GM04504 (cell line): ENCODE measurements around the gene NUP93.

Source experiments
- DNase-seq: peaks from one replicate; pipeline ENCODE4 v3.0.0-alpha.2; 2012; ENCODE audit warnings: low read depth

The NUP93 gene

DNA sequence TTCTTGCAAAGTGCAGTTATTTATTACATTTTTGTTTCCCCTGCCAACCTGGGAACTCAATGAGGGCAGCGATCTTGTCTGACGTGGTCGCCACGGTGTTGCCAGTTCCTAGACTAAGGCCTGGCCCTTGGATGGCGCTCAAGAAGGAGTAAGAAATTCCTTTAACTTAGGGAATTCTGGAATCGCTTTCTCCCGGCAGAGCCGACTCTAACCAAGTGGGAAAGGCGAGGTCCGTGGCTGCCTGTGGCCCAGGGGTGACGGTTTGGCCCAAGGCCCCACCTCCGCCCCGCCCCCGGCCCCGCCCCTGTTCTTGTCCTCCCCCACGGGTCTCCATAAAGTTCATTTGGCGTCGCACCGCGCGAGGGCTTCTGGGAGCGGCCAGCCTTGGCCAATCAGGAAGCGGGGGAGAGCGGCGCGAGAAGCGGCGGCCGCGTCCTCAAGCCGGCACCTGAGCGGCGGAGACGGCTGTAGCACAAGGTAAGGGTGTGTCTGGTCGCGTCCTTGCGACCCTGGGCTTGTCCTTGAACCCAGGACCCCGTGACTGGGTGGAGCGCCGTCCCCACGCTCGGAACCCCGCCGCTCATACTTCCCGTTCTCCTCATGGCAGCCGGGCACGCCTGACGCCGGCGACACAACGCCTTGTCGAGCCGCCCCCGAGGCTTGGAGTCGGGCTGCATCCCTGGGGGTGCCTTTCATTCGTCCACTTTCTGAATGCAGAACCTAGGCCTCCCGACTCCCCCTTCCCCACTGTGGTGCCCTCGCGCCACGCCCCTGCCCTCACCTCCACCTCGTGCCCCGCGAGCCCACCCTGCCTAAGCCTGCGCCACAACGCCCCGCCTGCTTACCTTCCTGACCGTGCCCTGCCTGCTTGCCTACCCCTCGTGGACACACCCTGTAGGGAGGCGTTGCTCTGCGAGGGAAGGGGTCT lies at the start of gene NUP93:
Gene NUP93 (plus strand): TSS at position 395 of the 928 bp plus-strand sequence. CDS start 18,119 bp downstream, outside the sequence.
- peak; percentile 87 for DNase-seq

DNA sequence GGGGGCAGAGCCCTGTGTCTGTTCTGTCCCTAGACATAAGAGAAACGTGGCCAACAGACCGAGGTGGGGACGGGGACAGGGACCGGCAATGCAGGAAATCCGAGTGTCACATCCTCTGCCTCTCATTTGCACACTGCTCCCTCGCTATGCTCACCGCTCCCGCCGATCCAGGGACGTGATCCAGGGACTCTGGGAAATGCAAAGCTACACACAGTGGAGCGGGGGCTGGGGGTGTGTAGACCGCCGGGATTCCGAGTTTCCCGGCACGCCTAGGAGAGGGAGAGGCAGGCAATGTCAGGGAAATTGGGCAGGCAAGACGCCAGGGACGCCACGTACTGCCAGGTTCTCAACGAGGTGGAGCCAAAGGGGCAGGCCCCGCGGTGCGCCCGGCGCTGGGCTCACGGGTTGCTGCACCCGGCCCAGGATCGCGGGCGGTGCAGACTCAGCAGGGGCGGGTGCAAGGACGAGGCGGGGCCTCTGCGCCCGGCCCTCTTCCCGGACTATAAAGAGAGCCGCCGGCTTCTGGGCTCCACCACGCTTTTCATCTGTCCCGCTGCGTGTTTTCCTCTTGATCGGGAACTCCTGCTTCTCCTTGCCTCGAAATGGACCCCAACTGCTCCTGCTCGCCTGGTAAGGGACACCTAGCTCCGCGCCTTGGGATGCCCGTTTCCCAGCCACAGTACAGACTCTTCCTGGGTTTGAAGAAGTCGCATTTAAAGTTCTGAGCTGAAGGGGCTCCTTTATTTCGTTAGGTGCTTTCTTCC lies 47.8 kb upstream of the NUP93 start, which contains the start of gene MT1X:
Gene MT1X (plus strand): TSS at position 532 of the 764 bp plus-strand sequence. CDS start 71 bp downstream, at position 603.
- DNase-seq = peak; percentile 73

DNA sequence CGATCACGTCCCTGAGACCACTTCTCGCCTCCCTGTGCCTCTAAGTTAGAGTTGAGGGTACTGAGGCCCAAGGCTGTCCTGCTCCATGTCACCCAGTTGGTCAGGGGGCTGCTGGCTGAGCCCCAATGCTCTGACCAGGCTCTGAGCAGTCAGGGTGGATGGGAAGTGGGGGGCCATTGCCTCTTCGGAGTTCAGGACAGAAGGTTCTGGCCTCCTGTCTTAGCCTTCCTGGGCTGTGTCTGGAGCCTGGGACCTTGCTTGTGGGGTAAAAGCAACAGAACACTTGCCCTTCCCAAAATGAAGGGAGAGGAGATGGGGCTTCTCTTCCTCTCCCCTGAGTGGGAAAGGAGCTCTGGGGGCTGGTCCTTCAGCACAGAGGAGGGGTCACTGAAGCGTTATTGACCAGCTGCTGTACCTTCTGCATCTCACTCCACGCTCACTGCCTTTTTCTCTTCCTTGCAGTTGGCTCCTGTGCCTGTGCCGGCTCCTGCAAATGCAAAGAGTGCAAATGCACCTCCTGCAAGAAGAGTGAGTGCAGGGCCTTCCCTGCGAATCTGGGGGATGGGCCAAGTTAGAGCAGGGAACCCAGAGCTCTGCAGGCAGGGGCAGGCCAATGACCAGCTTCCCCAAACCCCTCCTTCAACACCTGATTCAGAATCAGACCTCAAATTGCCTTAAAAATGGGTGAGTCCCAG lies 47.1 kb upstream of the NUP93 start:
- DNase-seq = no peak

DNA sequence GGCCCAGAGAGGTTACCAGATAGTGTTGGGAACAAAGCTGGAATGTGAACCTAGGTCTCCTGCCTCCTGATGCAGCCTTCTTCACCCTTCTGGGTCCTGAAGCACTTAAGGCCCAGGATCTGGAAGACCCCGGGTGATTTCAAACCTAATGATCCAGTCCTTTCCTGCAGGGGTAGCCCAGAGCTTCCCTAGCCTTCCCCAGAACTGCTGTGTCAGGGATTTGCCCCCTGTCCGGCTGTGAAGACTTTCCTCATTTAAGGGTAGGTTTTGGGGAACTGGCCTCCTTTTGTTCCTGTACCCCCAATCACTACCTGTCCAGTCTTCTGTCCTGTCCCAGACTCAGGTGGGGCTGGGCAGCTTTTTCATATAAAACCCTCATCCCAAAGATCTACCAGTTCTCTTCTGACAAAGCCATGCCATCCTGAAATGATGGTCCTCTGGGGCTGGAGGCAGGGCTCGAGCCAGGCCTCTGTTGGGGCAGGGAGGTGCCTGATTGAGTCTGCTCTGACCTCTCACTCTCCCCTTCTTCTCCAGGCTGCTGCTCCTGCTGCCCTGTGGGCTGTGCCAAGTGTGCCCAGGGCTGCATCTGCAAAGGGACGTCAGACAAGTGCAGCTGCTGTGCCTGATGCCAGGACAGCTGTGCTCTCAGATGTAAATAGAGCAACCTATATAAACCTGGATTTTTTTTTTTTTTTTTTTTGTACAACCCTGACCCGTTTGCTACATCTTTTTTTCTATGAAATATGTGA lies 46.3 kb upstream of the NUP93 start:
- no peak for DNase-seq

DNA sequence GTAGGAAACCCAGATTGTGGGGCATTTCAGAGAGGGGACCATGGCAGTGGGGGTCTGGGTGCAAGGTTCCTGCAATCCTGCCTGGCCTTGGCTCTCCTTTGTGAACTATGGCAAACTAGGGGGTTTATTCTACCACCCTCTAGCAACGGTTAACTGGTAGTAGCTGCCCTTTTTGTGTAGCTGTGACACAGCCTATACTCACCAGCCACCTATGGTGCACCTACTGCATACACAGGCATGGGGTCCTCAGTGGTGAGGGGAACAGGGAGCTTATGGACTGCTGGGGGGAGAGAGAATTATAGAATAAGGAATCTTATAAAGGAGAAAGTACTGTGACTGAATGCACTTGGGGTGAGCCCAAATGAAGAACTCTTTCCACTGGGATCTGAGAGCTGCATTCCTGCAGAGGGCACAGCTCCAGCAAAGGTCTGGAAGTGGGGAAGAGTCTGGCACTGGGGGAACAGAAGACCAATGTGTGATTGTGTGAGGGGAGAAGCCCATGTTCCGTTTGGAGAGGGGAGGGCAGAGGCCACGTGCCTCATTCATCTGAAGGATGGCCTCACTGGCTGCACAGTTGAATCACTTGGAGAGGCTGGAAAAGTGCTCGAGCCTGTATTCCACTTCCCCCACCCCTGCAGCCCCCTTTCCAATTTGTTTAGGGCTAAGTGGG lies 45.5 kb upstream of the NUP93 start:
- DNase-seq = no peak

DNA sequence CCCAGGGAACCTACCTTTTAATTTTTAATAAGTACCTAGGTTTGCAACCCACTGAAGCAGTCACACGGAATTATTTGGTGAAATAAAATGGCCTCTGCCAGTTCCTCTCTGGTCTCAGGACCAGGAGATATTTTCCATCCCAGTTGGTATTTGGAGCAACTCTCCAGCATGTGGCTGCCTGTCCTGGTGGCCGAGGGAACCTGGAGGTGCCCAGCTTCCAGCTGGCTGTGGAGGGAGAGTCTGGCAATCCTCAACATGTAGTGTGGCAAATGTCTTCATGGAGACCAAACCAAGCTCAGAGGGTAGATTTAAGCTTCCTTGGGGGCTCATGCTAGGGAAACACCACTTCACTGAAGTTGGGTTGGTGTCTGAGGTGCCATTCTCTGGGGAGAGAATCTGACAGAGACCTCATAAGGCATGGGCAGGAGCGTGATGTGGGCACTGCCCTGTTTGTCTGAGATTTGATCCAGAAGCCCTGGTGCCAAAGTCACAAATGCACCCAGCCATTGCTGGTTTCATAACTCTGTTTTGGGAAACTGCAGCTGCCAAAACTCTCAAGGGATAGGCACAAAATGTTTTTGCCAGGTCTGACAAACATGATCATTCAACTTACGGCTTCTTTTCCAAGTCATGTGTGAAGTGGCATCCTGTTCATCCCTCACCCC lies 44.9 kb upstream of the NUP93 start:
- no peak for DNase-seq

DNA sequence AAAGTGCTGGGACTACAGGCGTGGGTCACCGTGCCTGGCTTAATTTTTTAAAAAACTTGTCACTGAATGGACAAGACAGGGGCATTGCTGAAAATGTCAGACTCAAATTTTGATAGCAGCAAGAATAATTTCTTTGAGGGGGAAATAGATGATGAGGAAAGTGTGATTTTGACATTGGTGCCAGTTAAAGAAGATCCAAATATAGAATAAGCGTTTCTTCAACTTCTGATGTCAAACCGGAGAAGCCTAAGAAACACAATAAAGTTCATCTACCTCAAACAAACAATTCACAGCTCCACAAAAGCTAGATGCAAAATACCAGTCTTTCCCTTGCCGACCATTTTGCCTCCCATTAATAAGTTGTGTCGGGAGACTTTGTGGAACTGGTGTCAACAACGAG lies 43.2 kb upstream of the NUP93 start:
- DNase-seq = no peak

DNA sequence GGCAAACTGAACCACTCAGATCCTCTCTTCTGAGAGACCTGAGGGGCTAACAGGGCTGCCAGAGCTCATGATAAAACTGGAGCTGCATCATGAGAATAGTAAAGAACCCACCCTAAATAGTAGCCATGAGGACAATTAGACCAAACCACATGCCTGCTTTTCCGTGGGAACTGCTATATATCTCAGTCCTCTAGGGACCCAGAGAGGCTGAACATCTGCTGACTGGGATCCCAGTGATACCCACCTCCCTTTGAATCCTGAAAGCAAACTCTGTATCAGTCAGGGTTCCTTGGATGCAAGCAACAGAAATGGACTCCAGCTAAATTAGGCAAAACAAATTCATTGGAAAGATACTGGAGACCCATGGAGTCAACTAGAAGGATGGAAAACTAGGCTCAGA lies 41.2 kb upstream of the NUP93 start:
- no peak for DNase-seq

DNA sequence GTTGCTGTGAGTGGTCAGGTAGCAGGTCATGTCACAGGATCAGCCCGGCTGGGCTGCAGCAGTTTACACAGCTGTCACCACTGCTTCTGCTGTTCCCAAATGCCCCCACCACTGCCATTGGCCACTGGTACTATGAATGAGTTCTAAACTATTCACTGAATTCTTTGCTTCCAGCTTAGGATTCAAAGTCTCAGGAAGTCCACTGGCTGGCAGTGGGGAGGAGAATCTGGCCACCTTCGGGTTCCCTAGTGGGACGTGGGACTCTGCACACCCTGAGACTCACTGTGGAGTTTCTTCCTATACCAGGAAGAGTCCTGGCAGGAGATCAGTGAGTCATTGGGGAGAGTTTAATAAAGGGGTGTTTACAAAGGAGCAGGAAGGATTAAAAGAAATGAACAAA lies 40.8 kb upstream of the NUP93 start:
- DNase-seq = no peak

DNA sequence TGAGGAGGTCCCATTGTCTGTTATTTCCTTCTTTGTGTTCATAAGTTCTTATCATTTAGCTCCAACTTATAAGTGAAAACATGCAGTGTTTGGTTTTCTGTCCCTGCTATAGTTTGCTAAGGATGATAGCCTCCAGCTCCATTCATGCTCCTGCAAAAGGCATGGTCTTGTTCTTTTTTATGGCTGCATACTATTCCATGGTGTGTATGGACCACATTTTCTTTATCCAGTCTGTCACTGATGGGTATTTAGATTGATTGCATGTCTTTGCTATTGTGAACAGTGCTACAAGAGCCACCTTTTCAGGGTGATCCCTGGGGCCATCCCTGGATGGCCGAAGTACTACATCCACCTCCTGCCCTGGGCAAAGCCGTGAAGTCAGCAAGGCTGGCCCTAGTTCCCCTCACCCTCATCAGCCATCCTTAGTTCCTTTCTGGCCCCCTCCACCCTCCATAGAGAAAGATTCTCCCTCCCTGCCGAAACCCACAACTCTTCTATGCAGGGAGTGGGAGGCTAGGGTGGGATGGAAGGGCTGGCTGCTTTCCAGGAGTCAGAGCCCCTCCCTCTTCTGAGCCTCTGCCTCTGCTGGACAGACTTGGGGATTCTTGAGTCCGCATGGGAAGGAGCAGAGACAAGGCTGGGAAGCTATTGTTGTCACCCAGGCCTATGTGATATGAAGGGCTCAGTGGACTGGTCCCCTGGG lies 39.4 kb upstream of the NUP93 start:
- no peak for DNase-seq

DNA sequence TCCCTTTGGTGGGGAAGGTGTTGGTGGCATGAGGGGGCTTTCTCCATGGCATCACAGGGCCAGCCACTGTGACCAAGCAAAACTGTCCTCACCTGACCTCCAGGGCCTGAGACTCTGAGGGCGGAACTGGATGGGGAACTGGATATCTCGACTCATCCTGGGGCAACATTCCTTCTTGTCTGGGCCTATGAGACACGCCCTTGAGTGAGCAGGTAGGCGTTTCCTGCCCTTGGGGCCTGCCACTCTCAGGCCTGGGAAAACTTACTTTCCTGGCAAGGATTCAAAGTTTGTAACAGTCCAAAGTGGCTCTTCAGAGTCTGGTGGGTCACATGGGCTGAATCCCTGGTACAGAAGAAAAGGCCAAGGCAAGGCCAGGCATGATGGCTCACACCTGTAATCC lies 38.0 kb upstream of the NUP93 start:
- DNase-seq = no peak

DNA sequence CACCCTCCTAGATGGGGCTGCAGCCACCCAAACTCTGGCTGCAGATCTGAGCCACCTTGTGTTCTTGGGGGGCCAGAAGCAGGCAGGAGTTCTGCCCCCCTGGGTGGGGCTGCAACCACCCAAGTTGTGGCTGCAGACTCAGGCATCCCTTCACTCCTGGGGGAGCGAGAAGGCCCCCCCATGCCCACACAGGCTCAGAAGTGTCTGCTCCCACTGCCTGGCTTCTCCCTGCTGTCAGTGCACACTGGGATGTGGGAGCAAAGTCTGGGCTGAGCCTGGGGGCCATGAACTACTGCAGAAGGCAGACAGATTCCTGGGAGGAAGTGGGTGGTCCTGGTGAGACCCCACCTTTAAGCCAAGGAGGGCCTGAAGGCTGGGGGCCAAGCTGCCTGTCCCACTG lies 34.7 kb upstream of the NUP93 start:
- no peak for DNase-seq

DNA sequence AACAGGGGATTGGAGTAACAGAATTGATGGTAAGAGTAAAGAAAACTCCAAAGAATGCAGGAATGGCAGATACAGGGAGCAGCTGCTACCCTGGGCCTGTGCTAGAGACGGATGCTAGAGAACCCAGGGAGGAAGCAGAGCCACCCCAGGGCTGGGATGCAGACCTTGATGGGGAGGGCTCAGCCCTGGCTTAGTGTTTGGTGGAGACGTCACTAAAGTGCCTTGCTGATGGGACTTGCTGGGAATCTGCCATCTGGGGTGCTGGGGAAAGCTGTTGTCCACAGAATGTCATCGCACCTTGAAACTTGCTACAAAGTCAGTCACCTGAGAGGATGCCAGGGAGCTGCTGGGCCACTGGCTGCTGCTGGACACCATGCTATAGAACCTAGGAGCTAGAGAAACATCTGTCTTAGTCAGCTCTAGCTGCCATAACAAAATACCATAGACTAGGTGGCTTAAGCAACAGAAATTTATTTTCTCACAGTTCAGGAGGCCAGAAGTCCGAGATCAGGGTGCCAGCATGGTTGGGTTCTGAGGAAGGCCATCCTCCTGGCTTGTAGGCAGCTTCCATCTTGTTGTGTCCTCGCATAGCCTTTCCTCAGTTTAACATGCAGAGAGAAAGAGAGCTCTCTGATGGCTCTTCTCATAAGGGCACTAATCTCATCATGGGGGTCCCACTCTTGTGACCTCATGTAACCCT lies 32.3 kb upstream of the NUP93 start:
- DNase-seq = no peak

DNA sequence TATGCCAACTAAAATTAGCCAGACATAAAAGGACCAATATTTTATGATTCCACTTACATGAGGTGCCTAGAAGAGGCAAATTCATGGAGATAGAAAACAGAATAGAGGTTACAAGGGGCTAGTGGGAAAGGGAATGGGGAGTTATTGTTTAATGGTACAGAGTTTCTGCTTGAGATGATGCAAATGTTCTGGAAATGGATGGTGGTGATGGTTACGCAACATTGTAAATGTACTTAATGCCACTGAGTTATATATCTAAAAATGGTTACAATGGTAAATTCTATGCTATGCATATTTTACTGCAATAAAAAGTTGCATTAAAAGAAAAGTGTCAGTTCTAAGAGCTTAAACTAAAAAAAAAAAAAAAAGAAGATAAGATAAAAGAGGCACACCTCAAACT lies 29.7 kb upstream of the NUP93 start:
- DNase-seq = no peak

DNA sequence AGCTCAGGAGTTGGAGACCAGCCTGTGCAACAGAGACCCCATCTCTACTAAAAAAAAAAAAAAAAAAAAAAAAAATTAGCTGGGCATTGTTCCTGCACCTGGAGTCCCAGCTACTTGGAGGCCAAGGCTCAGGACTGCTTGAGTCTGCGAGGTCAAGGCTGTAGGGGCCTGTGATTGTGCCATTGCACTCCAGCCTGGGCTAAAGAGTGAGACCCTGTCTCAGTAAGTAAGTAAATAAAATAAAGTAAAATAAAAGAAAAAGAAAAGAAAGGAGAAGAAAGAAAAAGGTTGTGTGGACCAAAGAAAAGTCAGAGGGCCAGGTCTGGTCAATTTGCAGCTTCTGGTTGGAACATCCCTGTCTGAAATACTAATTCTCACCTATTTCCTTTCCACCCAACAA lies 29.3 kb upstream of the NUP93 start:
- no peak for DNase-seq

DNA sequence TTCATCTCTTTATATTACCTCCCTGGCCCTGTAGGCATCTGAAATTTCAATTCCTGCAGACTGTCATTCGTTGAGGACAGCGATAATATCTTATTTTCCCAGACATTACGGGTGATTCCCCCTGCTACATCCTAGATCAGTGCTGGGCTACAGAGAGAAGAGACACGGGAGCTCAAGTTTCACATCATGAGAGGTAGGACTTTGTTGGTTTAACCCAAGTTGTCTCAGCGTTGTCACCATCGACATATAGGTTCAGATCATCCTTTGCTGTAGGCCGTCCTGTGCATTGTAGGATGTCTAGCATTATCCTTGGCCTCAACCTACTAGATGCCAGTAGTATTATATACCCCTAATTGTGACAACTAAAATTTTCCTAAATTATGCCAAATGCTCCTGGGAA lies 28.4 kb upstream of the NUP93 start:
- no peak for DNase-seq

DNA sequence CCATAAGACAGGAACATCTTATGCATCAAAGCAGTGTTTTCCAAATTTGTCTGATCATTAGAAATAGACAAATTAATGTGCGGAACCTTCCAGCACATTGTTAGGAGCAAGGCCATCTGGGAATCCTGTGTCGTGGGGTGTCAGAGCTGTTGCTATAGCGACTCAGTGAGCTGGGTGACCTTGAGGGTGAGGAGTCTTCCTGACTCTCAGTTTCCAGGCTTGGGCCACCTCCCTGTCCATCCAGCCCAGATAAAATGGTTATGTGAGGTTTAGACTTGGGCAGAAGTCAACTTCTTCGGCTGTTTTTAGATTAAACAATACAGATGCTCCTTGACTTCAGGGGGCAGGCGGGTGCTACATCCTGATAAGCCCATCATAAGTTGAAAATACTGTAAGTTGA lies 27.1 kb upstream of the NUP93 start:
- DNase-seq = no peak

DNA sequence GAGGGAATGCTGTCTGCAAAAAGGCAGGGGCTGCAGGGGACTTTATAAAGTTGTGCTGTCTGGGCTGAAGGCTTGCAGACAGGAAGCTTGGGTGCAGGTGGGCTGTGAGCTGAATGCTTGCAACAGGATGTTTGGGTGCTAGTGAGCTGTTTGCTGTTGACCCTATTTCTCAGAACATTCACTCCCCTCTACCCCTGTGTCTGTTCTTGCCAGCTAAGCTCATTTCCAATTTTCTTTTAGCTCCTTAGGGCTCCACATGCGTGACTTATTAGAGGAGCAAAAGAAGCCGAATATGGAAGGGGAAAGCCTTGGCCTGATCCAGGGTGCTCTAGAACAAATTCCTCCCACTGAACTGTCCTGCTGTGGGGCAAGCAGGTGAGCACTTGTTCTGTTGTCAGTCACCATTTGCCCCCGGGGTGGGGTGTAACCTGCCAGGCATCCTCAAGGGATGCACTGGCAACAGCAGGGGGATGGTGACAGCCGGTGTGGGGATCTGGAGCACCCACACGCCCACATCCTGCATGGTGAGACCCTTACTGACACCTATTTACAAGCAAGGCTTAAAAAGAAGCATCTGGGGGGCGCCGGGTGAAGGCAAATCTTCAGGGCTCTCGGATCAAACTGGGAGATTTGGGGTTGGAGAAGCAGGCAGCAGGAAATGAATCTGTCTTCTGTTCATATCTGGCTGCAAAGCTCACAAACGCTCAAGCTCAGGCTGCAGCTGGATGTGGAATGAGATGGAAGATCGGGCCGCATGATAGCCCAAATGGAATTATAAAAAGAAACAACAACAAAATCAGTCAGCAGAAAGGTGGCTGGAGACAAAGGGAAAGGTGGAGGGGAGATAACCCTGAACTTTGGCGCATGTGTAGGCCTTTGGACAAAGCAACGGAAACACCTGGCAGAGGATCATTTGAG lies 21.1 kb upstream of the NUP93 start:
- DNase-seq = no peak
